ENCODE measurements around the gene COQ10A. TPM values are rescaled to one million over a fixed set of nuclear protein-coding genes. Genes with fewer than 3 reads are reported as not detected.

Gene COQ10A
- total and polyA plus RNA-seq, 5 experiments from 2014 or later = 7.4 to 39.0 (median 15.7) TPM

GRCh38 chr12:56229916-56230431 lies 36.8 kb upstream of the COQ10A start, which contains the start of gene SLC39A5:
SLC39A5 (plus strand) TSS chr12:56230051; CDS start chr12:56231275, 1,224 bp downstream.
- Mint-ChIP-seq H3K9me3 (no peaks in the 10 kb centered on the region), H3K4me3 (no peak within 1 kb of the TSS), H3K36me3 (peaks cover 0 to 9% (median 0%) of the 10 kb centered on the region in 3 donors), H3K4me1 (peaks cover 6 to 10% (median 7%) of the 10 kb centered on the region in 4 donors), H3K27me3 (no peaks in the 10 kb centered on the region), H3K27ac (peak within 1 kb of the TSS in 2 of 10 donors; percentile 56 to 76)
- POLR2A ChIA-PET = no interaction called here
- DNase-seq (no peak), ATAC-seq (no peak)

GRCh38 chr12:56230432-56231183 lies 36.1 kb upstream of the COQ10A start:
- peaks cover 0 to 9% (median 0%) of the 10 kb centered on the region in 3 donors for H3K36me3 Mint-ChIP-seq
- no peaks in the 10 kb centered on the region for H3K9me3 Mint-ChIP-seq
- DNase-seq (no peak), ATAC-seq (no peak)
- no peak overlapping the region for H3K4me3 Mint-ChIP-seq
- H3K27me3 Mint-ChIP-seq = no peaks in the 10 kb centered on the region
- peak overlapping the region in 2 of 10 donors; percentile 56 to 76 for H3K27ac Mint-ChIP-seq
- peaks cover 0 to 3% (median under 1%) of the 10 kb centered on the region in 4 donors for H3K4me1 Mint-ChIP-seq
- POLR2A ChIA-PET = interaction anchor here (0.8 to 1.1 kb wide), 2 partner anchors 8 to 128 kb away, joined by 3 to 4 read pairs; partner anchors contain the start of gene RNF41

DNA sequence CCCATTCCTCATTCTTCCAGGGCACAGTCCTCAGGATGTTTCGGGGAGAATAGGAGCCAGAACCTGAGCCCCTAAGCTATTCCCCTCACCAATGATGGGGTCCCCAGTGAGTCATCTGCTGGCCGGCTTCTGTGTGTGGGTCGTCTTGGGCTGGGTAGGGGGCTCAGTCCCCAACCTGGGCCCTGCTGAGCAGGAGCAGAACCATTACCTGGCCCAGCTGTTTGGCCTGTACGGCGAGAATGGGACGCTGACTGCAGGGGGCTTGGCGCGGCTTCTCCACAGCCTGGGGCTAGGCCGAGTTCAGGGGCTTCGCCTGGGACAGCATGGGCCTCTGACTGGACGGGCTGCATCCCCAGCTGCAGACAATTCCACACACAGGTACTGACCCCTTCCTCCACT lies 35.6 kb upstream of the COQ10A start:
- Mint-ChIP-seq H3K4me3 (no peak overlapping the region), H3K36me3 (peaks cover 0 to 8% (median 0%) of the 10 kb centered on the region in 3 donors), H3K27me3 (no peaks in the 10 kb centered on the region), H3K4me1 (peaks cover 0 to 2% (median 0%) of the 10 kb centered on the region in 4 donors), H3K9me3 (no peaks in the 10 kb centered on the region), H3K27ac (no peak overlapping the region)
- POLR2A ChIA-PET = interaction anchor here (0.8 to 1.1 kb wide), 2 partner anchors 9 to 127 kb away, joined by 3 to 4 read pairs; partner anchors contain the start of gene RNF41
- ATAC-seq (no peak), DNase-seq (no peak)

DNA sequence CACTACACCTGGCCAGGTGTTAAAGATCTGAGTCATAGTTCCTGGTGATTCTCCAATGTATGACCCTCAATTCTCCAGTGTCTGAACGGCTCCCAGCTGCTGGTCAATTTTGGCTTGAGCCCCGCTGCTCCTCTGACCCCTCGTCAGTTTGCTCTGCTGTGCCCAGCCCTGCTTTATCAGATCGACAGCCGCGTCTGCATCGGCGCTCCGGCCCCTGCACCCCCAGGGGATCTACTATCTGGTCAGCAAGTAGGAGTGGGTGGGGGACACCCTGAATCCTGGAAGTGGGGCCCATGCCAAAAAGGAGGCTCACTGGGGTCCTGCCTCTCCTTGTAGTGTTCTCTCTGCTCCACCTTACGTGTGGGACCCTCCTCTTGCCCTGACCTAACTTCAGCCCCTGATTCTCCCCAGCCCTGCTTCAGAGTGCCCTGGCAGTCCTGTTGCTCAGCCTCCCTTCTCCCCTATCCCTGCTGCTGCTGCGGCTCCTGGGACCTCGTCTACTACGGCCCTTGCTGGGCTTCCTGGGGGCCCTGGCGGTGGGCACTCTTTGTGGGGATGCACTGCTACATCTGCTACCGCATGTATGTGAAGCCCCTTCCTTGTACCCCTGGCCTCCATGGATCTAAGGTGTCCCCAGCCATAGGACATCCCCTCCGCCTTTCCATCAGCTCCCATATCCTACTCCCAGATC lies 31.9 kb upstream of the COQ10A start:
- Mint-ChIP-seq H3K27ac (peak overlapping the region in 2 of 10 donors; percentile 51 to 65), H3K27me3 (no peaks in the 10 kb centered on the region), H3K36me3 (peaks cover 0 to 3% (median 0%) of the 10 kb centered on the region in 3 donors), H3K4me1 (peaks cover 0 to 2% (median under 1%) of the 10 kb centered on the region in 4 donors), H3K4me3 (no peak overlapping the region), H3K9me3 (no peaks in the 10 kb centered on the region)
- POLR2A ChIA-PET = interaction anchor here (1.2 to 2.1 kb wide), 3 partner anchors 12 to 14 kb away, joined by 3 to 10 read pairs (median 6); partner anchors contain the start of gene RNF41
- DNase-seq (no peak), ATAC-seq (no peak)

DNA sequence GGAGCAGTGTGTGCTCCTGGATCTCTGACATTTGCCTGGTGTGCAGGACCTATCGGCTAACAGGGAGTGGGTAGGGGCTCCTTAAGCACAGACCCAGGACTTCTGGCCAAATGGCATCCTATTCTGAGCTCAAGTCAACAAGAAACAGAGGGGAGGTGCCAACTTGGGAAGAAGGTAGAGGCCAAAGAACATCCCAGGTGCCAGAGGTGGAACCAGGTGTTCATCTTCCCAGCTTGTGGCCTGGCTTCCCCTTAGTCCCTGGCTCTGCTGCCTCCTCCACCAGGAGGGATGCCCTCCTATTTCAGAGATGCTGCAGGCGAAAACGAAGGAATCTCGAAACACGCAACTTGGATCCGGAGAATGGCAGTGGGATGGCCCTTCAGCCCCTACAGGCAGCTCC lies 30.7 kb upstream of the COQ10A start:
- no peak for ATAC-seq
- POLR2A ChIA-PET = interaction anchor here (1.2 to 2.1 kb wide), 2 partner anchors 10 to 15 kb away, joined by 3 to 6 read pairs; partner anchors contain the start of gene RNF41
- no peaks in the 10 kb centered on the region for H3K9me3 Mint-ChIP-seq
- no peaks in the 10 kb centered on the region for H3K27me3 Mint-ChIP-seq
- no peak overlapping the region for H3K4me3 Mint-ChIP-seq
- H3K36me3 Mint-ChIP-seq = peaks cover 0 to 10% (median 0%) of the 10 kb centered on the region in 3 donors
- peaks cover 0 to 2% (median under 1%) of the 10 kb centered on the region in 4 donors for H3K4me1 Mint-ChIP-seq
- no peak for DNase-seq
- peak overlapping the region in 2 of 10 donors; percentile 29 to 59 for H3K27ac Mint-ChIP-seq

GRCh38 chr12:56236985-56237384 lies 29.8 kb upstream of the COQ10A start:
- no peak overlapping the region for H3K4me3 Mint-ChIP-seq
- H3K9me3 Mint-ChIP-seq = no peaks in the 10 kb centered on the region
- POLR2A ChIA-PET = interaction anchor here (2.1 kb wide), 1 partner anchor 16 kb away, joined by 6 read pairs; the partner anchor contains the start of gene RNF41
- DNase-seq (no peak), ATAC-seq (peak in 1 of 2 donors; percentile 25)
- peaks cover 0 to 19% (median 0%) of the 10 kb centered on the region in 3 donors for H3K36me3 Mint-ChIP-seq
- no peaks in the 10 kb centered on the region for H3K27me3 Mint-ChIP-seq
- H3K27ac Mint-ChIP-seq = peak overlapping the region in 2 of 10 donors; percentile 13 to 78
- H3K4me1 Mint-ChIP-seq = peaks cover 0 to 3% (median 1%) of the 10 kb centered on the region in 4 donors

- Mint-ChIP-seq H3K4me3 (no peak overlapping the region), H3K36me3 (peaks cover 0 to 25% (median 0%) of the 10 kb centered on the region in 3 donors), H3K27ac (peak overlapping the region in 2 of 10 donors; percentile 52 to 78), H3K27me3 (no peaks in the 10 kb centered on the region), H3K9me3 (no peaks in the 10 kb centered on the region), H3K4me1 (peaks cover 0 to 5% (median 1%) of the 10 kb centered on the region in 4 donors)
- DNase-seq = no peak
- ATAC-seq = no peak
- POLR2A ChIA-PET = no interaction called here
These were observed 29.2 kb upstream of the COQ10A start for GRCh38 chr12:56237552-56237951.

GRCh38 chr12:56241424-56242303 lies 25.1 kb upstream of the COQ10A start:
- Mint-ChIP-seq H3K4me1 (peaks cover 0 to 5% (median 0%) of the 10 kb centered on the region in 4 donors), H3K36me3 (peaks cover 0 to 61% (median 2%) of the 10 kb centered on the region in 3 donors), H3K27me3 (no peaks in the 10 kb centered on the region), H3K9me3 (no peaks in the 10 kb centered on the region), H3K4me3 (no peak overlapping the region), H3K27ac (peak overlapping the region in 3 of 10 donors; percentile 34 to 60 (median 47))
- DNase-seq (no peak), ATAC-seq (no peak)
- POLR2A ChIA-PET = interaction anchor here (0.5 kb wide), 2 partner anchors 90 to 400 kb away, joined by 3 read pairs; no protein-coding TSS in a partner anchor

GRCh38 chr12:56242986-56243385 lies 23.8 kb upstream of the COQ10A start:
- POLR2A ChIA-PET = interaction anchor here (0.9 to 1.3 kb wide), 2 partner anchors 9 to 214 kb away, joined by 3 to 4 read pairs; no protein-coding TSS in a partner anchor
- Mint-ChIP-seq H3K4me3 (no peak overlapping the region), H3K9me3 (no peaks in the 10 kb centered on the region), H3K27me3 (no peaks in the 10 kb centered on the region), H3K4me1 (peaks cover 0 to 5% (median 0%) of the 10 kb centered on the region in 4 donors), H3K27ac (no peak overlapping the region), H3K36me3 (peaks cover 0 to 71% (median 4%) of the 10 kb centered on the region in 3 donors)
- ATAC-seq = no peak
- DNase-seq = no peak

DNA sequence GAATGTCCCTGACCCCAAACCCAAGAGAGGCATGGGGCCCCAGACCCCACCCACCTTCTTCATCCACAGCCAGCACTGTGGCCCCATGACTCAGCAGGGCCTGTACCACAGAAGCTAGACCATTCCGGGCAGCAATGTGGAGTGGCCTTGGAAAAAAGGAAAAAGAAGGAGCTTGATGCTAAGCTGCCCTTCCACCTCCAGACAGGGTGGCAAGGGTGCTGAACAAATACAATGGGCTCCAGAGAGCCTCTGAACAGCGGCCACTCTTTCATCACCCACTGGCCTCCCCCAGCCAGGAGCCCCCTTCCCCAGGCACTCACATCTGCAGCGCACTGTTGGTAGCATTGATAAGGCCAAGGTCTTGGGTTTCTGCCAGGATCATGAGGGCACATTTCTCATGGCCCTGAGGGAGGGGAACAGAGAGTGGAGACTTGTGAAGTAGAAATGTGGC lies 23.0 kb upstream of the COQ10A start:
- no peak for ATAC-seq
- Mint-ChIP-seq H3K36me3 (peaks cover 0 to 74% (median 4%) of the 10 kb centered on the region in 3 donors), H3K9me3 (no peaks in the 10 kb centered on the region), H3K27me3 (no peaks in the 10 kb centered on the region), H3K4me3 (no peak overlapping the region), H3K4me1 (peaks cover 0 to 5% (median 0%) of the 10 kb centered on the region in 4 donors), H3K27ac (no peak overlapping the region)
- POLR2A ChIA-PET = interaction anchor here (0.9 to 1.3 kb wide), 2 partner anchors 14 to 213 kb away, joined by 3 read pairs; partner anchors contain the start of gene ANKRD52
- no peak for DNase-seq

- Mint-ChIP-seq H3K4me1 (peaks cover 0 to 4% (median 0%) of the 10 kb centered on the region in 4 donors), H3K27me3 (no peaks in the 10 kb centered on the region), H3K27ac (peak overlapping the region in 1 of 10 donors; percentile 56), H3K4me3 (no peak overlapping the region), H3K36me3 (peaks cover 0 to 79% (median 4%) of the 10 kb centered on the region in 3 donors), H3K9me3 (no peaks in the 10 kb centered on the region)
- ATAC-seq = no peak
- DNase-seq = no peak
- POLR2A ChIA-PET = no interaction called here
These were observed 22.2 kb upstream of the COQ10A start for GRCh38 chr12:56244494-56244893.

Measured in naive thymus-derived CD8-positive, alpha-beta T cell (primary cell).